ENCODE measurements around the gene MAB21L3.

The MAB21L3 gene

DNA sequence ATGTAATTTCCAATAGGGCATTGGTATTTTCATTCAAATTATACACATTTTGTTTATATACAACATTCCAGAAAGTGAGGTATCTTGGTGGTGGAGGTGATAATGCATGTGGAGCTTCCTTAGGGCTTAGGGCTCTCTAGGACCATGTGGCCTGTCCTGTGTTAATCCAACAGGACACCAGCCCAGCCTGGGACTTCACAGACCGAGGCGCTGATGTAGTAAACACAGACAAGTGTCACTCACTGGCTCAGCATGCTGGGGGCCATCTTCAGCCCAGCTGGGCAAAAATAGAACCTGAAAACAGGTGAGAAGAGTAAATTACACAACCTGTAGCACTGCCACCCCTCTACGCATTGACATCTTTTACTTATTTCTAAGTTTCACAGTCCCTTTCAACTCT, 66.7 kb downstream of the MAB21L3 start:
- ChIA-PET CTCF (no interaction called here), POLR2A (no interaction called here)
- DNase-seq (ENCODE audit: extremely low spot score): no peak
- TF ChIP-seq HDGF (IDR thresholded peaks at IDR 0.05; ENCODE audit: borderline replicate concordance): no peak
- TF ChIP-seq CTBP1 (IDR thresholded peaks at IDR 0.05; ENCODE audit: borderline replicate concordance): no peak
- TF ChIP-seq ARNT (IDR thresholded peaks at IDR 0.05): no peak
- TF ChIP-seq, protein P1, sequence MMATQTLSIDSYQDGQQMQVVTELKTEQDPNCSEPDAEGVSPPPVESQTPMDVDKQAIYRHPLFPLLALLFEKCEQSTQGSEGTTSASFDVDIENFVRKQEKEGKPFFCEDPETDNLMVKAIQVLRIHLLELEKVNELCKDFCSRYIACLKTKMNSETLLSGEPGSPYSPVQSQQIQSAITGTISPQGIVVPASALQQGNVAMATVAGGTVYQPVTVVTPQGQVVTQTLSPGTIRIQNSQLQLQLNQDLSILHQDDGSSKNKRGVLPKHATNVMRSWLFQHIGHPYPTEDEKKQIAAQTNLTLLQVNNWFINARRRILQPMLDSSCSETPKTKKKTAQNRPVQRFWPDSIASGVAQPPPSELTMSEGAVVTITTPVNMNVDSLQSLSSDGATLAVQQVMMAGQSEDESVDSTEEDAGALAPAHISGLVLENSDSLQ (IDR thresholded peaks at IDR 0.05): no peak
- no peak for TF ChIP-seq SUZ12 (IDR thresholded peaks at IDR 0.05)
- TF ChIP-seq BHLHE40 (IDR thresholded peaks at IDR 0.05; ENCODE audit: borderline replicate concordance): no peak
- TF ChIP-seq SP1 (IDR thresholded peaks at IDR 0.05): no peak
- no peak for TF ChIP-seq L3MBTL2 (conservative IDR thresholded peaks at IDR 0.05)
- TF ChIP-seq FOXA1 (IDR thresholded peaks at IDR 0.05): no peak
- TF ChIP-seq NFRKB (IDR thresholded peaks at IDR 0.05): no peak
- no peak for TF ChIP-seq ELF4 (IDR thresholded peaks at IDR 0.05)
- no peak for TF ChIP-seq TARDBP (IDR thresholded peaks at IDR 0.05)
- no peak for TF ChIP-seq LEF1 (IDR thresholded peaks at IDR 0.05; ENCODE audit: borderline replicate concordance)
- no peak for TF ChIP-seq FOXK2 (IDR thresholded peaks at IDR 0.05)
- no peak for TF ChIP-seq FOXM1 (IDR thresholded peaks at IDR 0.05; ENCODE audit: borderline replicate concordance)
- TF ChIP-seq ZNF384 (IDR thresholded peaks at IDR 0.05): no peak

- POLR2A ChIA-PET: no interaction called here
- TF ChIP-seq FOXA1 (IDR thresholded peaks at IDR 0.05) (no peak), BHLHE40 (IDR thresholded peaks at IDR 0.05; ENCODE audit: borderline replicate concordance) (no peak)
- CTCF ChIA-PET: no interaction called here
- no peak for DNase-seq (ENCODE audit: extremely low spot score)
Observed at GRCh38 chr1:116178837-116179236, 67.6 kb downstream of the MAB21L3 start.

DNA sequence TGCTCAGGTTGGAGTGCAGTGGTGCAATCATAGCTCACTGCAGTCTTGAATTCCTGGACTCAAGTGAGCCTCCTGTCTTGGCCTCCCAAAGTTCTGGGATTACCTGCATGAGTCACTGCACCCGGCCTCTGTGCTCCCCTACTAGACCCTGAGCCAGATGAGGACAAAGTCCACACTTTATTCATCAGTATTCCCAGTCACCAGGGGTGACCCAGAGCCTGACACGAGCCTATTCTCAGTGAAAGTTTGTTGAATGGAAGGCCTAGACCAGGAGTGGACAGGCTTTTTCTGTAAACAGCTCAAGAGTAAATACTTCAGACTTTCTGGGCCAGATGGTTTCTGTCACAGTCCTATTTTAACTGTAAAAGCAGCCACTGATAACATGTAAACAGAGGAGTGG, 68.2 kb downstream of the MAB21L3 start:
- no peak for DNase-seq (ENCODE audit: extremely low spot score)
- TF ChIP-seq SUZ12 (IDR thresholded peaks at IDR 0.05) (no peak), LEF1 (IDR thresholded peaks at IDR 0.05; ENCODE audit: borderline replicate concordance) (no peak), NFRKB (IDR thresholded peaks at IDR 0.05) (no peak), ZNF384 (IDR thresholded peaks at IDR 0.05) (no peak), FOXM1 (IDR thresholded peaks at IDR 0.05; ENCODE audit: borderline replicate concordance) (no peak), SP1 (IDR thresholded peaks at IDR 0.05) (no peak), FOXK2 (IDR thresholded peaks at IDR 0.05) (no peak), FOXA1 (IDR thresholded peaks at IDR 0.05) (no peak), BHLHE40 (IDR thresholded peaks at IDR 0.05; ENCODE audit: borderline replicate concordance) (no peak), ELF4 (IDR thresholded peaks at IDR 0.05) (no peak)
- TF ChIP-seq, protein P1 (IDR thresholded peaks at IDR 0.05): no peak
- ChIA-PET POLR2A (no interaction called here), CTCF (no interaction called here)

- ChIA-PET POLR2A (no interaction called here), CTCF (no interaction called here)
- no peak for TF ChIP-seq LEF1 (IDR thresholded peaks at IDR 0.05; ENCODE audit: borderline replicate concordance)
- TF ChIP-seq ARNT (IDR thresholded peaks at IDR 0.05): no peak
- TF ChIP-seq HDGF (IDR thresholded peaks at IDR 0.05; ENCODE audit: borderline replicate concordance): no peak
- TF ChIP-seq BHLHE40 (IDR thresholded peaks at IDR 0.05; ENCODE audit: borderline replicate concordance): no peak
- TF ChIP-seq SP1 (IDR thresholded peaks at IDR 0.05): no peak
- TF ChIP-seq FOXA1 (IDR thresholded peaks at IDR 0.05): no peak
- TF ChIP-seq FOXM1 (IDR thresholded peaks at IDR 0.05; ENCODE audit: borderline replicate concordance): no peak
- TF ChIP-seq SUZ12 (IDR thresholded peaks at IDR 0.05): no peak
- no peak for TF ChIP-seq CTBP1 (IDR thresholded peaks at IDR 0.05; ENCODE audit: borderline replicate concordance)
- no peak for TF ChIP-seq ELF4 (IDR thresholded peaks at IDR 0.05)
- DNase-seq (ENCODE audit: extremely low spot score): no peak
Observed at GRCh38 chr1:116179964-116180363, 68.8 kb downstream of the MAB21L3 start.

- TF ChIP-seq NFRKB (IDR thresholded peaks at IDR 0.05) (no peak), FOXK2 (IDR thresholded peaks at IDR 0.05) (no peak), ZNF384 (IDR thresholded peaks at IDR 0.05) (no peak), TARDBP (IDR thresholded peaks at IDR 0.05) (no peak)
- TF ChIP-seq, protein P1 (IDR thresholded peaks at IDR 0.05): no peak
- CTCF ChIA-PET: no interaction called here
- POLR2A ChIA-PET: no interaction called here
- DNase-seq (ENCODE audit: extremely low spot score): no peak
Observed at GRCh38 chr1:116182019-116182714, 71.0 kb downstream of the MAB21L3 start.
